Measurements from ENCODE around the gene NAPSA. TPM values are rescaled to one million over a fixed set of nuclear protein-coding genes. Genes with fewer than 3 reads are reported as not detected.
A peak's percentile ranks its signal among the peaks of the same experiment; 100 is the strongest.

Gene NAPSA
- total RNA-seq, 4 donors from 2014 or later, result 4.9 to 12.4 (median 8.2) TPM

- Histone ChIP-seq H3K4me3 (no peak overlapping the region), H3K36me3 (no peaks in the 10 kb centered on the region), H3K27me3 (peaks cover 0 to 14% of the 10 kb centered on the region in 2 donors), H3K9me3 (peaks cover 0 to 4% (median 0%) of the 10 kb centered on the region in 4 donors), H3K27ac (no peak overlapping the region), H3K4me1 (peaks cover 0 to 20% (median 12%) of the 10 kb centered on the region in 4 donors)
- TF ChIP-seq CTCF (IDR thresholded peaks at IDR 0.05) (no peak), POLR2A (IDR thresholded peaks at IDR 0.05) (no peak)
- DNase-seq, result no peak
These were observed 41.1 kb downstream of the NAPSA start for GRCh38 chr19:50324331-50324730.

- no peak overlapping the region for H3K27ac ChIP-seq
These were observed 41.7 kb downstream of the NAPSA start for GRCh38 chr19:50323782-50324133.

GRCh38 chr19:50322931-50323781 is 42.3 kb downstream of the NAPSA start:
- TF ChIP-seq CTCF (IDR thresholded peaks at IDR 0.05) (no peak), POLR2A (IDR thresholded peaks at IDR 0.05) (no peak)
- Histone ChIP-seq H3K9me3 (peaks cover 0 to 4% (median 0%) of the 10 kb centered on the region in 4 donors), H3K4me3 (no peak overlapping the region), H3K27ac (no peak overlapping the region), H3K4me1 (peaks cover 0 to 17% (median 11%) of the 10 kb centered on the region in 4 donors), H3K27me3 (peaks cover 0 to 14% of the 10 kb centered on the region in 2 donors), H3K36me3 (no peaks in the 10 kb centered on the region)
- DNase-seq, result peak in 1 of 3 donors; percentile 39

More at GRCh38 chr19:50323782-50324133, 41.7 kb downstream of the NAPSA start:
- Histone ChIP-seq H3K36me3 (no peaks in the 10 kb centered on the region), H3K9me3 (peaks cover 0 to 4% (median 0%) of the 10 kb centered on the region in 4 donors), H3K4me3 (no peak overlapping the region), H3K4me1 (peaks cover 0 to 19% (median 12%) of the 10 kb centered on the region in 4 donors), H3K27me3 (peaks cover 0 to 14% of the 10 kb centered on the region in 2 donors)
- DNase-seq, result no peak
- no peak for TF ChIP-seq CTCF (IDR thresholded peaks at IDR 0.05)
- TF ChIP-seq POLR2A (IDR thresholded peaks at IDR 0.05), result no peak

GRCh38 chr19:50322234-50322633 is 43.2 kb downstream of the NAPSA start:
- Histone ChIP-seq H3K36me3 (no peaks in the 10 kb centered on the region), H3K9me3 (peaks cover 0 to 4% (median 0%) of the 10 kb centered on the region in 4 donors), H3K27ac (no peak overlapping the region), H3K4me1 (peaks cover 0 to 15% (median 9%) of the 10 kb centered on the region in 4 donors), H3K27me3 (peaks cover 0 to 6% of the 10 kb centered on the region in 2 donors), H3K4me3 (no peak overlapping the region)
- no peak for DNase-seq
- no peak for TF ChIP-seq POLR2A (IDR thresholded peaks at IDR 0.05)
- no peak for TF ChIP-seq CTCF (IDR thresholded peaks at IDR 0.05)

GRCh38 chr19:50321831-50322230 is 43.6 kb downstream of the NAPSA start:
- DNase-seq, result no peak
- Histone ChIP-seq H3K27me3 (peaks cover 0 to 2% of the 10 kb centered on the region in 2 donors), H3K4me1 (peaks cover 0 to 15% (median 9%) of the 10 kb centered on the region in 4 donors), H3K9me3 (peaks cover 0 to 4% (median 0%) of the 10 kb centered on the region in 4 donors), H3K36me3 (no peaks in the 10 kb centered on the region), H3K4me3 (no peak overlapping the region), H3K27ac (no peak overlapping the region)
- no peak for TF ChIP-seq POLR2A (IDR thresholded peaks at IDR 0.05)
- no peak for TF ChIP-seq CTCF (IDR thresholded peaks at IDR 0.05)

Measured in Peyer's patch (tissue), 4 donors.